Dermis microvascular lymphatic vessel endothelial cell (primary cell): ENCODE measurements around the gene UBE2K. TPM values are rescaled to one million over a fixed set of nuclear protein-coding genes. Genes with fewer than 3 reads are reported as not detected.
"Not testable (repeated sequence)": the region's sequence is repeated elsewhere in the genome, so short reads cannot be mapped to it uniquely, and the experiment has no call there.

ENCODE experiments used
- DNase-seq, 2 donors: peaks; one replicate each; pipeline versions ENCODE4 v3.0.0 to v3.0.0-alpha.2; 2010; ENCODE audit warnings: low read depth in 2 of 2
- total RNA-seq: library from RNA; depleted of rRNA; stranded (reverse); fragments of >200 nt; gene quantifications from 2 replicates; pipeline ENCODE4 v1.2.1, GENCODE V29; 2014

The UBE2K gene, protein sequence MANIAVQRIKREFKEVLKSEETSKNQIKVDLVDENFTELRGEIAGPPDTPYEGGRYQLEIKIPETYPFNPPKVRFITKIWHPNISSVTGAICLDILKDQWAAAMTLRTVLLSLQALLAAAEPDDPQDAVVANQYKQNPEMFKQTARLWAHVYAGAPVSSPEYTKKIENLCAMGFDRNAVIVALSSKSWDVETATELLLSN
- 13.7 and 16.2 TPM in 2 replicates for total RNA-seq

DNA sequence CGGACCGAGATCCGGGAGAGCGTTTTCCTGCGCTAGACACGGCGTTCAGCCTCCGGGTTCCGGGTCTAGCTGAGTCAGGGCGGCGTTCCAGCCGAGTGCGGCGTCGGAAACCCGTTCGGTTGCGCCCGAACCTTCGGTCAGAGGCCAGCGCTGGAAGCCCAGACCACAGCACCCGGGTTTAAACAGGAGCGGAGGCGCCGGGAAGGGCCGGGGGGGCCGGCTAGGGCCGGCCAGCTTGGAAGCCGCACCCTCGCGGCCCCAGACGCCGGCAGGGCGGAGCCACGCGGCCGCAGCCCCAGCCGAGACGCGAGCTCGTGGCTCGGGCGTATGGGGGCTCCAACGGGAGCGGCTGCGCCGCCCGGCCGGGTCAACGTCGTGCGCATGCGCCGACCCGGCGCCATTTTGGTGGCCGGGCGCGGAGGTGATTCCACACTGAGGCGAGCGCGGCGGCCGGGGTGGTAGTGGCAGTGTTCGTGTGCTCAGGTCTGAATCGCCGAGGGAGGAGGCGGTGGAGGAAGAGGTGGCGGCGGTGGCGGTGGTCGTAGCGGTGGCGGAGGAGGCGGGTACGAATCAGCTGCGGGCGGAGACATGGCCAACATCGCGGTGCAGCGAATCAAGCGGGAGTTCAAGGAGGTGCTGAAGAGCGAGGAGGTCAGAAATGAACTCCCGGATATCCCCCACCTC lies at the start of gene UBE2K:
Gene UBE2K (plus strand): TSS at position 397 of the 684 bp plus-strand sequence. CDS start 192 bp downstream, at position 589.
- DNase-seq, result peak; percentile 64 to 88

DNA sequence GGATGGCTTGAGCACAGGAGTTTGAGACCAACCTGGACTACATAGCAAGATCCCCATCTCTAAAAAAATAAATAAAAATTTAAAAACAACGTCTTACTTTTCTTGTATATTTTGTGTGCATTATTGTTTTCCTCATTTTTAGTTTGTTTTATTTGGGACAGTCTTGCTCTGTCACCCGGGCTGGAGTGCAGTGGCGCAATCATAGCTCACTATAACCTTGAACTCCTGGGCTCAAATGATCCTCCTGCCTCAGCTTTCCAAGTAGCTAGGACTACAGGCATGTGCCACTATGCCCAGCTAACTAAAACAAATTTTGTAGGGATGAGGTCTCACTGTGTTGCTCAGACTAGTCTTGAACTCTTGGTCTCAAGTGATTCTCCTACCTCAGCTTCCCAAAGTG lies 49.7 kb upstream of the UBE2K start:
- no peak for DNase-seq

DNA sequence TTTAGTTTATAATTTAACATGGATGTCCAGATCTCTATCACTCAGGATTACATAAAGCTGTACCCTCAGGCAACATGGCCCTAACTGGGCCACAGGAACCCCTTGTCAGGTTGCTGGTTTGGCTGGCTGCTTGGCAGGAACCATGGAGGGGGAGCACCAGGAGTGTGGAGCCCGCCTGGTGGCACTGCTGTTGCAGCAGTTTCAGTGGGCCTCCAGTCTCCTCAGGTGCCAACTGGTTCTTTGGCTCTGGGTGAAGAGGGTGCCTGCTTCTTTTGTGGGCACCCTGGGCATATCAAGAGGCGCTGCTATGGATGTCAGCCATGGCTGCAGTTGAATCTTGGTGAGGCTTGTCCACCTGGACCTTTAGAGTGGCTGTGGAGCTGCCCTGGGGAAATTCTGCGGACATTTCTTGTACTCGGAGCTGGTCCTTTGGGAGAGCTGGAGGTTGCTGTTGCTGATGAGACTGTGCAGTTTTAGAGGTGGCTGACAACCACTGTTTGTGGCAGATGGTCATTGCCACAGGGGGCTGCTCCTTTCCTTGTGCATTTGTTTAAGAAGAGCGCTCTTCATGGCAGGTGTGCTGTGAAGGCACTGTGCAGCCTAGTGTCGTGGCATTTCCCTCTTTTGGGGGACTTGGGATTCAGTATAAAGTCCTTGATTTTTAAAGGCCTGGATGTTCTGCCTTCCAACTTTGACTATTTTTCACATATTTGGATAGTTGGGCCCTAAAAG lies 48.9 kb upstream of the UBE2K start:
- DNase-seq, result no peak

DNA sequence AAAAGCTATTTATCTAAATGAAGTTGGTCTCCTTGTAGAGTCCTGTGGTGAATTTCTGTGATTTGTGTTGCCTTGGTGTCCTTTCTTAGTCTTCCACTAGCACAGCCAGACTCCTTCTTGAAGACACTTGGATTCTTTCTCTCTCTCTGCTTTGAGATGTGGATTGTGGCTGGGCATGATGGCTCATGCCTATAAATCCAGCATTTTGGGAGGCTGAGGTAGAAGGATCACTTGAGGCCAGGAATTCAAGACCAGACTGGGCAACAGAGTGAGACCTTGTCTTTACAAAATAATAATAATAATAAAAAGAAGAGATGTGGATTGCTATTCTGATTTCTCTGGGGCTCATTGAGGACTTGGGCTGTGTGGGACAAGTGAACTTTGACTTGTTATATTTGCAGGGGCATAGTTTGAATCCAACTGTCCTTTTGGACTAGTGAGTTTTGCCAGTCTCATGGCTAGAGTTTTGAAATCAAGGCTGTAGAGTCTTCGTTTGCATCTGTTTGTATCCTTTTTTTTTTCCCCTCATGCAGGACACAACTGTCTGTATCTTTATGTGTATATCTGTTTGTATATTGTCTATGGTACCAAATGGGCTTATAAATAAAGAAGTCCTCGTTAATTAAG lies 48.2 kb upstream of the UBE2K start:
- no peak for DNase-seq

DNA sequence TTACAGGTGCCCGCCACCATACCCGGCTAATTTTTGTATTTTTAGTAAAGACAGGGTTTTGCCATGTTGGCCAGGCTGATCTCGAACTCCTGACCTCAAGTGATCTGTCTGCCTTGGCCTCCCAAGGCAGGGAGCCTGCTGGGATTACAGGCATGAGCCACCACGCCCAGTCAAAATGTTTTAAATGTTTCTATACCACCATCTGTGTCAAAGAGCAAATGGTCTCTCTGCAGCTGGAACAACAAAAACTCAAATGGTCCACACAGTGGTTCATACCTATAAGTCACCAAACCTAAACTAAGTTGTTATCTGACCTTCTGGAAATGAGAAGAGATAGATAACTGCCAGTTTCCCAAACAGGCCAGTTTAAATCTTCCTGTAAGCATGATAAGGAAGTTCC lies 46.4 kb upstream of the UBE2K start:
- DNase-seq, result not testable (repeated sequence)

DNA sequence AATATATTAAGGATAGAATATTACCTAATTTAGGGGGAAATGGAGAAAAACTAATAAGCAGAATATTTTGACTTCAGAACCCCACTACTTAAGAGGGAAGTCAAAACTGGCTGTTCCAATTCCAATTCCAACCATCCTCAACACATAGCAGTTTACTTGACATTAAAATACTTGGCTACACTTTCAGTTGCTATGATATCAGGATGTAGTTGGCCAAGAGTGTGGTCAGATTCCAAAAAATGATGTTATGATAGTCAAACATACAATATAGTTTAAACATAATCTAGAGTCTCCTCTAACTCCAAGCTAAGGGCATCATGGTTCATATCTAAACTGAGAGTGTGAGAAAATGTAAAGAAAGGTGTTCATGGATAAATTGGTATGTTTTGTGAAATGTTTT lies 42.7 kb upstream of the UBE2K start:
- DNase-seq, result no peak

DNA sequence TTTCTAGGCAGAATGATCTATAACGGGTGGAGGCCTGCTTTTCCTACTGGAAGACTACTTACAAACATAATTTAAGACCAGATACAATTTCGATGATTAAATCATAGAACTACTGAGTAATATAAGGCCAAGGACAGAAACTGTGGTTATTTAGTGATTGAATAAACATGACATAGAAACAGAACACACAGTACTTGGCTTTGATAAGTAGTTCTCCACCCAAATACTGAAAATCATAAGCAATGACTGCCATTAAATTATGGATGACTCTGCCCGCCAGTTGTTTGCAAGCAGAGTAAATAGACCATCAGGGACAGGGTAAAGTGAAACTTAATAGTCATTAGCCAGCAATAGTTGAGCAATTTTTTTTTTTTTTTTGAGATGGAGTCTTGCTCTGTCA lies 42.1 kb upstream of the UBE2K start:
- no peak for DNase-seq

DNA sequence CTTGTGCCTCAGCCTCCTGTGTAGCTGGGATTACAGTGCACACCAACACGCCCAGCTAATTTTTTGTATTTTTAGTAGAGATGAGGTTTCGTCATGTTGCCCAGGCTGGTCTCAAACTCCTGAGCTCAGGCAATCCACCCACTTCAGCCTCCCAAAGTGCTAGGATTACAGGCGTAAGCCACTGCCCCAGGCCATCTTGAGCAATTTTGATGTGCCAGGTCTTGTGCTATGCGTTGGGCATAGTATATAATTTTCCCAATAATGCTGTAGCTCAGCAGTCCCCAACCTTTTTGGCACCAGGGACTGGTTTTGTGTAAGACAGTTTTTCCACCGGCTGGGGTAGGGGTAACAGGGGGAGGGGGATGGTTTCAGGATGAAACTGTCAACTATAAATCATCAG lies 41.3 kb upstream of the UBE2K start:
- DNase-seq, result not testable (repeated sequence)

DNA sequence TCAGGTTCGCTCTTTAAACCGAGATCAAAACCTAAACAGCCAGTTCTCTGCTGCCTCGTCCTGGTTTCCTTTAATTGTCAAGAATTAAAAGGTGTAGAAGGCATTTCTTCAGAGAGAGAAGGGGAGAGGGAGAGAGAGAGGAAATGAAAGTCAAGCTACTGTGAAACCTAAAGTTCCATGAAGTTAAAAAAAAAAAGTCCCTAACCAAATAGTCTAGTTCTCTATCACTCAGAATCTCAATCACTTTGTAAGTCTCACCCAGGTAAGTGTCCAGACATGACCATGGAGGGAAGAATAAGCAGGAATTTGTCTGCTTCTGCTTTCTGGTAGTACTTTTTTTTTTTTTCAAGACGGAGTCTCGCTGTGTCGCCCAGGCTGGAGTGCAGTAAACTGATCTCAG lies 40.5 kb upstream of the UBE2K start:
- no peak for DNase-seq

DNA sequence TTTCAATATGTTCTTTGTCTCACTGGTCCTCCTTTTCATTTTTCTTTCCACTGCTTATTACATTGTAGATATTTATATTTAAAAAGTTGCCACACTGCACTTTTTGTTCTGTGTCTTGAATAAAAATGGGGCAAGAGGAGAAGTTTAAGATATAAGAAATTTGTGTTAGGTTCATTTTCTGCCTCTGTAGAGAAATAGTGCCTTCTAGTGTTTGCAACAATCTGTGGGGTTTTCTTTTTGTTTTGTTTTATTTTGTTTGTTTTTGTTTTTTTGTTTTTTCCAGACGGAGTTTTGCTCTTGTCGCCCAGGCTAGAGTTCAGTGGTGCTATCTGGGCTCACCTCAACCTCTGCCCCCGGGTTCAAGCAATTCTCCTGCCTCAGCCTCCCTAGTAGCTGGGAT lies 39.2 kb upstream of the UBE2K start:
- peak in 1 of 2 donors; percentile 5 for DNase-seq

DNA sequence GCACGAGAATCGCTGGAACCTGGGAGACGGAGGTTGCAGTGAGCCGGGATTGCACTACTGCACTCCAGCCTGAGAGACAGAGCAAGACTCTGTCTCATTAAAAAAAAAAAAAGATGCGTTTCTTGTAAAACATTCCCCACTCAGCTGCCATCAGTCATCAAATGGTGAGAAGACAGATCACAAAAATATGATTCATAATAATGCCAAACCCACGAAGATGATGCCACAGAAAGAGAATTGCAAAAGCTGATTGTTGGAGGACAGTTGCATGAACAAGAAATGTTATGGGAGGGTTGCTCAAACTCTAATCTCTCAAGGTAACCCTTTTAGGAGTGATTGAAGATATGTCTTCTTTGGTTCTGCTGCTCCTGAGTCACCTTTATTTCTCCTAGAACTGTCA lies 37.9 kb upstream of the UBE2K start:
- DNase-seq, result no peak

DNA sequence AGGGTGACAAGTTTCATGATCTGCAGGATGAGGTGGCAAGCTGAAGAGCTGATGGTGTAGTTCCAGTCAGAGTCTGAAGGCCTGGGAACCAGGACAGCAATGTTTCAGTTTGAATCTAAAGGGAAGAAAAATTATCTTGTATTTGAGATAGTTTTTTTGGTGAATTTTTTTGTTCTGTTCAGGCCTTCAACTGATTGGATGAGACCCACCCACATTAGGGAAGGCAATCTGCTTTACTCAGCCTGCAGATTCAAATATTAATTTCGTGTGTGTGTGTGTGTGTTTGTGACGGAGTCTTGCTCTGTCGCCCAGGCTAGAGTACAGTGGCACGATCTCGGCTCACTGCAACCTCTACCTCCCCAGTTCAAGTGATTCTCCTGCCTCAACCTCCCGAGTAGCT lies 37.2 kb upstream of the UBE2K start:
- no peak for DNase-seq

DNA sequence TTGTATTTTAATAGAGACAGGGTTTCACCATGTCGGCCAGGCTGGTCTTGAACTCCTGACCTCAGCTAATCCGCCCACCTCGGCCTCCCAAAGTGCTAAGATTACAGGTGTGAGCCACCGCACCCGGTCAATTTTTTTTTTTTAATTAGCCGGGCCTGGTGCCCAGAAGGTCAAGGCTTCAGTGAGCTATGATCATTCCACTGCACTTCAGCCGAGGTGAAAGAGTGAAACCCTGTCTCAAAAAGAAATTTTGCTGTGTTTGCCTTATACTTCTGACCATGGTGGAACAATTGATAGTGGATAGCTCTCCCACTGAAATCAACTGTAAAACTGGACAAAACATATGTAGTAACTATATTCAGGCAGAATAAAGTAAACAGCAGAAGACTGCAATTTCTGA lies 35.3 kb upstream of the UBE2K start:
- no peak for DNase-seq

DNA sequence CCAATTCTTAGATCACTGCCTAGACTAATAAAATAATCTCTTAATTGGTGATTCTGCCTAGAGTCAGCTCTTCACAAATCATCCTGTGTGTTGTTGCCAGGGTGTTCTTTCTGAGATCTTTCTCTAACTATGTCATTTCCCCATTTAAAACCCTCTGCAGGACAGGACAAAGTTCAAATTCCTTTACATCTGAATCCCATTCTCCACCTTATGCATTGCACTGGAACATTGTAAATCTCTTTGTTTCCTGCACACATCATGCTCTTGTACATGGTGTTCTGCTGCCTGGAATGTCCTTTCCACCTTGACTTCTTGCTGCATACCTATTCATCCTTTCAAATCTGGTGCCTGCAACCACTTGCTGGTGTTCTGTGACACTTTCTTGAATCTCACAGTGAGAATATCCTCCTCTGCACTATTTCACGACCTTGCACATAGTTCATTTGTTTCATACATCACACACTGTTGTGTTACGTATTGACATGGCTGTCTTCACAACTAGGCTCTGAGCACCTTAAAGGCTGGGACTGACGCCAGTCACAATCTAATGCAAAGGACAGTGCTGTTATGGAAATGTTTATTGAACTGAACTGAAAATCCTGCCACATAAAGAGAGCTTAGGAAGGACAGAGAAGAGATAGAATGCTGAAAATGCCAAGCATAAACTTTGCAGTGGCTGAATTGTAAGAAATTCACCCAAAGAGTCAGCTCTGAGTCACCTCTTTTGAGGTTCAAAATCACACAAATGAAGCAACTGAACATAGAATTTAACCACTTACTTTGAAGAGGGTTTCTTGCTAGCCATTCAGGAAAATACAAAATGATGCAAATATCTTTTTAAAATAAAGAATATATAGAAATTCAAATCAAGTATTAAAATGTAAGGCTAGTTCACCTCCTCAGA lies 32.9 kb upstream of the UBE2K start:
- DNase-seq, result peak; percentile 1 to 3

DNA sequence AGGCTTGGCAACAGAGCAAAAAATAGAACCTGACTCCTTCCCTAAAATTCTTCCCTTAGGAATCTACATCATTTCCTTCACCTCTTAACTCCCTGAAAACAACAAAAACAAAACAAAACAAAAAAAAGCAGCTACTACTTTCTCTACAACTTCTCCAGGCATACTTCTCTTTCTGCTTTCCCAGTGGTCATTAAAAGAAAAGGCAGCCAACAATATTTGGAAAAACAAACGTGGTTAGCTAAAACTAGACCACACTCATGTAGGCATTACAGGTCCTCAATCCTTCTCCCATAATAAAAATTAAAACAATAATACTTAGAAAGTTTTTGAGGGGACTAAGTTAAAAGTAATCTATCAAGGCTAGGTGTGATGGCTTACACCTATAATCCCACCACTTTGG lies 30.2 kb upstream of the UBE2K start:
- no peak for DNase-seq

DNA sequence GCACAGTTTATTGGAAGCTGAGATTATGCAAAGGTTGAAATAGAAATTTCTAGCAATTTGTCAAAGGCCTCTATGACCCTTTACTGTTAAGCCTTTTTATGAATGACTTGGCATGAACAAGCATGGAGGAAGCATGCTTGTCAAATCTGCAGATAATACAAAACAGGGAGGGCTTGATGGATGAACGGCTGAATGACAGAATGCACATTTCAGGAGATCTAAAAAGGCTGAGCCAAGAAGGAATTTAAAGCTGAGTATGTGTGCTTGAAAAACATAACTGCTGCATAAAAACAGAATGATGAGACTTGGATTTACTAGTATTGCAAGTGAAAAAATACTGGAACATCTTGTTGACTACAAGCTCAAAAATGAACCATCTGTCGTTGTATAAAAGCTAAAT lies 29.0 kb upstream of the UBE2K start:
- DNase-seq, result no peak

DNA sequence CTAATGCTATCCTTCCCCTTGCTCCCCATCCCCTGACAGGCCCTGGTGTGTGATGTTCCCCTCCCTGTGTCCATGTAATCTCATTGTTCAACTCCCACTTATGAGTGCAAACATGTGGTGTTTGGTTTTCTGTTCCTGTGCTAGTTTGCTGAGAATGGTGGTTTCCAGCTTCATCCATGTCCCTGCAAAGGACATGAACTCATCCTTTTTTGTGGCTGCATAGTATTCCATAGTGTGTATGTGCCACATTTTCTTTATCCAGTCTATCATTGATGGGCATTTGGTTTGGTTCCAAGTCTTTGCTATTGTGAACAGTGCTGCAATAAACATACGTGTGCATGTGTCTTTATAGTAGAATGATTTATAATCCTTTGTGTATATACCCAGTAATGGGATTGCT lies 27.6 kb upstream of the UBE2K start:
- not testable (repeated sequence) for DNase-seq

DNA sequence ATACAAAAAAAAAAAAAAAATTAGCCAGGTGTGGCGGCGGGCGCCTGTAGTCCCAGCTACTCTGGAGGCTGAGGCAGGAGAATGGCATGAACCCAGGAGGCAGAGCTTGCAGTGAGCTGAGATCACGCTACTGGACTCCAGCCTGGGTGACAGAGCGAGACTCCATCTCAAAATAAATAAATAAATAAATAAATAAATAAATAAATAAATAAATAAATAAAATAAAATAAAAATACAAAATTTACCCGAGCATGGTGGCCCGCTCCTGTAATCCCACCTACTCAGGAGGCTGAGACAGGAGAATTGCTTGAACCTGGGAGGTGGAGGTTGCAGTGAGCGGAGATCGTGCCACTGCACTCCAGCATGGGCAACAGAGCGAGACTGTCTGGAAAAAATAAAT lies 22.3 kb upstream of the UBE2K start:
- not testable (repeated sequence) for DNase-seq

DNA sequence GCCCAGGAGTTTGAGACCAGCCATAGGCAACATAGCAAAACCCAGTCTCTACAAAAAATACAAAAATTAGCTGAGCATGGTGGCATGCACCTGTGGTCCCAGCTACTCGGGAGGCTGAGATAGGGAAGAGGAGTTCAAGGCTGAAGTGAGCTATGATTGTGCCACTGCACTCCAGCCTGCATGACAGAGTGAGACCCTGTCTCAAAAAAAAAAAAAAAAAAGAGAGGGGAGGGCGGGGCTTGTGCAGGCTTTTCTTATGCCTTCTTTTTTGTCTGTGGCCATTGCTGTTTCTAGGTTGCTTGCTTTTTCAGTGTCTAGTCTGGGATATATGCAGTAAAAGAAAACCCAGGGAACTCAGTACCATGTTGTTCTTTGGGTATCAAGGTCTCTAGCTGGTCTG lies 16.9 kb upstream of the UBE2K start:
- DNase-seq, result not testable (repeated sequence)

DNA sequence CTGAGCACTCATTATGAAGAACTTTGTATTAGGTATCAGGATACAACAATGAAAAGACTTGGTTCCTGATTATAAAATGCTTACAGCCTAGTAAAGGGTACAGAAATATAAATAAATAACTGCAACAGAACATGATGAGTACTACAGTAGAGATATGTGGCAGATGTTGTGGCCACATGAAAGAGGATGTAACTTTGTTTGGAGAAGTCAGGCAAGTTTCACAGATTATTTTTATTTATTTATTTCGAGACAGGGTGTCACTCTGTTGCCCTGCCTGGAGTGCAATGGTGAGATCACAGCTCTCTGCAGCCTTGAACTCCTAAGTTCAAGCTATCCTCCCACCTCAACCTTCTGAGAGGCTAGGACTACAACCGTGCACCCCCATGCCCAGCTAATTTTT lies 15.8 kb upstream of the UBE2K start:
- DNase-seq, result no peak

DNA sequence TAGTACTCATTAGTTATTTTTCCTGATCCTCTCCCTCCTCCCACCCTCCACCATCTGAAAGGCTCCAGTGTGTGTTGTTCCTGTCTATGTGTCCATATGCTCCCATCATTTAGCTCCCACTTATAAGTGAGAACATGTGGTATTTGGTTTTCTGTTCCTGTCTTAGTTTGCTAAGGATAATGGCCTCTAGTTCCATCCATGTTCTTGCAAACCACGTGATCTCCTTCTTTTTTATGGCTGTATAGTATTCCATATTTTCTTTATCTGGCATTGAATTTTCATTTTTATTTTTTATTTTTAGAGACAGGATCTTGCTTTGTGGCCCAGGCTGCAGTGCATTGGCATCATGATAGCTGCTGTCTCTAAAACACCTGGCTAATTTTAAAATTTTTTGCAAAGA lies 11.9 kb upstream of the UBE2K start:
- DNase-seq, result no peak
